Psoas muscle (tissue), 8 donors: ENCODE measurements around the gene SLAMF7. TPM values are rescaled to one million over a fixed set of nuclear protein-coding genes. Genes with fewer than 3 reads are reported as not detected.

Source experiments
- ATAC-seq, 4 donors: fragments of 200-7000 bp; cut with Tn5 transposase; one replicate each; pipeline ENCODE4 v1.9.1; 2020; ENCODE audit warnings: moderate library complexity in 3 of 4, mild to moderate bottlenecking in 2 of 4
- DNase-seq, 2 donors: peaks; one replicate each; pipeline ENCODE4 v3.0.0-alpha.2; 2020
- H3K27ac ChIP-seq: fragments of 200-600 bp; one replicate; pipeline ENCODE4 v1.8.0; 2022
- H3K27me3 ChIP-seq, 3 donors: fragments of 200-600 bp in 1 of 3; one replicate each; pipeline versions ENCODE4 v1.6.1 to v1.8.0; 2013 to 2022; ENCODE audit warnings: low read length in 2 of 3, mild to moderate bottlenecking in 2 of 3, moderate library complexity in 1 of 3; ENCODE audit not compliant: insufficient read depth in 3 of 3
- H3K36me3 ChIP-seq, 2 donors: fragments of 200-600 bp in 1 of 2; one replicate each; pipeline versions ENCODE4 v1.6.1 to v1.8.0; 2013 to 2022; ENCODE audit warnings: low read depth in 1 of 2, mild to moderate bottlenecking in 1 of 2, moderate library complexity in 1 of 2; ENCODE audit not compliant: insufficient read depth in 1 of 2
- H3K4me1 ChIP-seq: fragments of 200-600 bp; one replicate; pipeline ENCODE4 v1.8.0; 2022
- H3K4me3 ChIP-seq: fragments of 200-600 bp; one replicate; pipeline ENCODE4 v1.8.0; 2022; ENCODE audit warnings: mild to moderate bottlenecking
- H3K9me3 ChIP-seq: fragments of 200-600 bp; one replicate; pipeline ENCODE4 v1.8.0; 2022
- CTCF ChIP-seq: fragments of 200-600 bp; IDR thresholded peaks from one replicate; pipeline ENCODE4 v1.8.0; 2022; ENCODE audit warnings: antibody characterized with exemption
- WGBS, 3 donors: extraction: QIAGEN DNeasy Blood & Tissue Kit; methylation state at CpG; one replicate each; pipeline versions ENCODE4 v1.1.6 to v1.1.7; 2013; 5-methylcytosine and 5-hydroxymethylcytosine counted together
- intact Hi-C, 2 donors: fragments of 100-400 bp; cut with DNase I; formaldehyde crosslinking; loops; one replicate each; pipeline versions ENCODE4 v1.11.0 to v1.14.2; 2022
- polyA plus RNA-seq, 3 donors: library from polyadenylated mRNA; stranded (reverse); fragments of 200-250 nt; gene quantifications; one replicate each; pipeline ENCODE4 v1.2.3, GENCODE V29; 2013
- total RNA-seq, 4 donors: library from RNA; stranded (reverse); fragmentation: NEBNext Ultra II Directional in 2 of 4; extraction: Animal tissue kit (Norgen Biotek cat#: 25700) in 2 of 4; gene quantifications; one replicate each; pipeline versions ENCODE4 v1.2.1 to v1.2.4, GENCODE V29; 2021 to 2023
- donor health status: healthy with polysubstance abuse.
- donor health status: DM: no; HTN: no; CAD: no; lungs with moderate emphysema.
- donor health status: Bipolar disorder and iron deficiency.
- donor health status: healthy.
- donor health status: DM: yes; HTN: yes; CAD: no.
- donor health status: DM: no; HTN: no; CAD: no.
- donor health status: DM: no; HTN: no; CAD: no.
- donor health status: DM: yes; HTN: yes; CAD: no.

The SLAMF7 gene
- total and polyA plus RNA-seq, 7 donors, result 0.06 to 0.79 (median 0.38) TPM; not detected in 1

GRCh38 chr1:160720356-160721085 lies 18.5 kb upstream of the SLAMF7 start:
- no peaks in the 10 kb centered on the region for H3K9me3 ChIP-seq
- intact Hi-C loops, result loop anchor here in 1 of 2 donors (10.0 kb wide), 1 partner anchor 374 kb away; the partner anchor contains the start of gene KLHDC9
- no peaks in the 10 kb centered on the region for H3K36me3 ChIP-seq
- 68 to 77% (median 74%) methylated on average over 3 of the region's 3 CpGs for WGBS, 3 donors
- ATAC-seq, result no peak
- H3K4me1 ChIP-seq, result no peaks in the 10 kb centered on the region
- H3K27me3 ChIP-seq, result peaks cover 0 to 6% (median 0%) of the 10 kb centered on the region in 3 donors
- DNase-seq, result no peak
- TF ChIP-seq CTCF, result no peak
- no peak overlapping the region for H3K27ac ChIP-seq
- no peak overlapping the region for H3K4me3 ChIP-seq

- intact Hi-C loops, result loop anchor here in 1 of 2 donors (10.0 kb wide), 1 partner anchor 373 kb away; the partner anchor contains the start of gene KLHDC9
Observed at GRCh38 chr1:160721473-160721872, 17.6 kb upstream of the SLAMF7 start.

GRCh38 chr1:160722726-160723125 lies 16.3 kb upstream of the SLAMF7 start:
- 83 to 88% (median 85%) methylated on average over 10 of the region's 10 CpGs for WGBS, 3 donors
- intact Hi-C loops, result loop anchor here in 1 of 2 donors (10.0 kb wide), 1 partner anchor 372 kb away; the partner anchor contains the start of gene KLHDC9
- Histone ChIP-seq H3K9me3 (no peaks in the 10 kb centered on the region), H3K27ac (no peak overlapping the region), H3K4me1 (no peaks in the 10 kb centered on the region), H3K27me3 (no peaks in the 10 kb centered on the region), H3K36me3 (no peaks in the 10 kb centered on the region), H3K4me3 (no peak overlapping the region)
- DNase-seq, result no peak
- no peak for ATAC-seq
- no peak for TF ChIP-seq CTCF

More at GRCh38 chr1:160721473-160721872, 17.6 kb upstream of the SLAMF7 start:
- Histone ChIP-seq H3K4me1 (no peaks in the 10 kb centered on the region), H3K27me3 (peaks cover 0 to 2% (median 0%) of the 10 kb centered on the region in 3 donors), H3K27ac (no peak overlapping the region), H3K4me3 (no peak overlapping the region), H3K36me3 (no peaks in the 10 kb centered on the region), H3K9me3 (no peaks in the 10 kb centered on the region)
- no peak for TF ChIP-seq CTCF
- no peak for DNase-seq
- ATAC-seq, result no peak

GRCh38 chr1:160723332-160723731 lies 15.7 kb upstream of the SLAMF7 start:
- ATAC-seq (no peak), DNase-seq (no peak)
- no peak overlapping the region for H3K27ac ChIP-seq
- no peaks in the 10 kb centered on the region for H3K36me3 ChIP-seq
- H3K4me1 ChIP-seq, result no peaks in the 10 kb centered on the region
- H3K4me3 ChIP-seq, result no peak overlapping the region
- no peaks in the 10 kb centered on the region for H3K9me3 ChIP-seq
- 68 to 76% (median 70%) methylated on average over 2 of the region's 2 CpGs for WGBS, 3 donors
- TF ChIP-seq CTCF, result no peak
- no peaks in the 10 kb centered on the region for H3K27me3 ChIP-seq
- intact Hi-C loops, result loop anchor here in 1 of 2 donors (10.0 kb wide), 1 partner anchor 371 kb away; the partner anchor contains the start of gene KLHDC9
